HCT116 (cell line): ENCODE results near the gene PIK3IP1. TPM values are rescaled to one million over a fixed set of nuclear protein-coding genes. Genes with fewer than 3 reads are reported as not detected.

Source experiments
- ATAC-seq: fragments of 200-7000 bp; cut with Tn5 transposase; 2 replicates; pipeline ENCODE4 v1.9.1; 2020; ENCODE audit warnings: mild to moderate bottlenecking, moderate library complexity
- BruUV-seq: library from RNA; stranded (reverse); fragments of 400-500 nt; replicated peaks from 2 replicates; lab custom pipeline; 2021; lab: Mats Ljungman, UMichigan
- CTCF ChIA-PET: fragments of 300-600 bp; sonication (Branson Sonifier 250); formaldehyde crosslinking; loops from one replicate; lab custom pipeline; 2021; ENCODE audit warnings: antibody characterized with exemption; lab: Charles Lee
- POLR2A ChIA-PET: fragments of 300-600, 350-600 bp; sonication (Branson Sonifier 250); formaldehyde crosslinking; loops from one replicate; lab custom pipeline; 2021; ENCODE audit warnings: antibody characterized with exemption; lab: Charles Lee
- RAD21 ChIA-PET, 2 experiments: fragments of 300-600 bp; sonication (Branson Sonifier 250); formaldehyde crosslinking; loops; one replicate each; lab custom pipeline; 2023; ENCODE audit warnings: low total read pairs in 2 of 2; ENCODE audit not compliant: uncharacterized antibody in 2 of 2, unreplicated experiment in 2 of 2, low non-redundant PET in 1 of 2; lab: Charles Lee
- DNase-seq: peaks from one replicate; pipeline ENCODE4 v3.0.0-alpha.2; 2010; ENCODE audit warnings: low read depth, low spot score
- H2AFZ ChIP-seq: fragments of 200-600 bp; shearing (Covaris generic), sonication (generic); 2 replicates; pipeline ENCODE4 v1.6.1; 2017; ENCODE audit warnings: low read depth, mixed run types, mixed read lengths, antibody characterized with exemption, low read length; ENCODE audit not compliant: poor library complexity, severe bottlenecking
- H3K27ac ChIP-seq: 2 replicates; pipeline ENCODE4 v1.5.1; 2012; ENCODE audit warnings: low read depth, low read length
- H3K27me3 ChIP-seq: fragments of 200-600 bp; sonication (generic); 2 replicates; pipeline ENCODE4 v1.6.1; 2016; ENCODE audit warnings: mixed run types, low read length, mixed read lengths; ENCODE audit not compliant: insufficient read depth
- H3K36me3 ChIP-seq, 2 experiments: fragments of 200-500 bp in 1 of 2; fragments of 200-600 bp in 1 of 2; sonication (Bioruptor generic) in 1 of 2; sonication (generic) in 1 of 2; 2 replicates each; pipeline versions ENCODE4 v1.5.1 to v1.6.1; 2014 to 2016; ENCODE audit warnings: low read length in 2 of 2, inconsistent platforms in 1 of 2, mixed read lengths in 1 of 2, mixed run types in 1 of 2; ENCODE audit not compliant: insufficient read depth in 2 of 2, control insufficient read depth in 1 of 2
- H3K4me1 ChIP-seq, 2 experiments: fragments of 200-600 bp in 1 of 2; sonication (generic) in 1 of 2; 2 replicates each; pipeline versions ENCODE4 v1.5.1 to v1.6.1; 2012 to 2017; ENCODE audit warnings: low read length in 2 of 2, inconsistent platforms in 1 of 2, mild to moderate bottlenecking in 1 of 2, mixed read lengths in 1 of 2, mixed run types in 1 of 2, moderate library complexity in 1 of 2; ENCODE audit not compliant: insufficient read depth in 2 of 2, control insufficient read depth in 1 of 2
- H3K4me2 ChIP-seq: fragments of 200-600 bp; sonication (generic); 2 replicates; pipeline ENCODE4 v1.6.1; 2017; ENCODE audit warnings: mixed run types, low read length, mixed read lengths
- H3K4me3 ChIP-seq, 2 experiments: fragments of 200-600 bp in 1 of 2; sonication (generic) in 1 of 2; replicated peaks in 1 of 2; 2 replicates each; pipeline ENCODE4 v1.5.1; 2011 to 2016; ENCODE audit warnings: low read length in 2 of 2, control low read depth in 1 of 2, low read depth in 1 of 2, mild to moderate bottlenecking in 1 of 2, mixed read lengths in 1 of 2, mixed run types in 1 of 2
- H3K79me2 ChIP-seq: fragments of 200-600 bp; sonication (generic); 2 replicates; pipeline ENCODE4 v1.6.1; 2017; ENCODE audit warnings: mild to moderate bottlenecking, mixed run types, low read length, moderate library complexity, mixed read lengths; ENCODE audit not compliant: insufficient read depth
- H3K9ac ChIP-seq: fragments of 200-600 bp; sonication (generic); 2 replicates; pipeline ENCODE4 v1.6.1; 2016; ENCODE audit warnings: low read length, mixed read lengths
- H3K9me2 ChIP-seq: fragments of 200-600 bp; sonication (generic), shearing (Covaris generic); 2 replicates; pipeline ENCODE4 v1.6.1; 2017; ENCODE audit warnings: mixed run types, mild to moderate bottlenecking, moderate library complexity; ENCODE audit not compliant: insufficient read depth
- H3K9me3 ChIP-seq, 2 experiments: fragments of 200-500 bp in 1 of 2; fragments of 200-600 bp in 1 of 2; sonication (Bioruptor generic) in 1 of 2; sonication (generic) in 1 of 2; 2 replicates each; pipeline ENCODE4 v1.6.1; 2014 to 2017; ENCODE audit warnings: low read length in 2 of 2, mixed read lengths in 2 of 2, inconsistent platforms in 1 of 2, low read depth in 1 of 2, mild to moderate bottlenecking in 1 of 2, mixed run types in 1 of 2, moderate library complexity in 1 of 2; ENCODE audit not compliant: control insufficient read depth in 1 of 2, insufficient read depth in 1 of 2
- H4K20me1 ChIP-seq: fragments of 200-600 bp; sonication (generic), shearing (Covaris generic); 2 replicates; pipeline ENCODE4 v1.6.1; 2017; ENCODE audit warnings: mixed run types, mild to moderate bottlenecking, moderate library complexity; ENCODE audit not compliant: insufficient read depth
- CBX3 ChIP-seq: IDR thresholded peaks from 2 replicates; pipeline ENCODE4 v1.6.1; 2012; ENCODE audit warnings: low read depth
- CEBPB ChIP-seq: IDR thresholded peaks from 2 replicates; pipeline ENCODE4 v1.6.1; 2012; ENCODE audit warnings: low read depth
- EGR1 ChIP-seq: IDR thresholded peaks from 2 replicates; pipeline ENCODE4 v1.6.1; 2012; ENCODE audit warnings: low read depth
- ELF1 ChIP-seq: IDR thresholded peaks from 2 replicates; pipeline ENCODE4 v1.6.1; 2012; ENCODE audit warnings: low read depth, borderline replicate concordance
- EZH2 ChIP-seq: fragments of 200-600 bp; sonication (generic); IDR thresholded peaks from 2 replicates; pipeline ENCODE4 v1.6.1; 2017; ENCODE audit warnings: antibody characterized with exemption, mixed run types
- EZH2phosphoT487 ChIP-seq: fragments of 200-600 bp; IDR thresholded peaks from 2 replicates; pipeline ENCODE4 v1.6.1; 2018; ENCODE audit warnings: antibody characterized with exemption, borderline replicate concordance
- FOSL1 ChIP-seq: IDR thresholded peaks from 2 replicates; pipeline ENCODE4 v1.6.1; 2012; ENCODE audit warnings: low read depth
- JUND ChIP-seq: IDR thresholded peaks from 2 replicates; pipeline ENCODE4 v1.6.1; 2012
- POLR2A ChIP-seq: IDR thresholded peaks from 2 replicates; pipeline ENCODE4 v1.7.0; 2011; ENCODE audit warnings: borderline replicate concordance; ENCODE audit not compliant: insufficient read depth, insufficient read length; ENCODE audit errors: extremely low read depth
- POLR2AphosphoS5 ChIP-seq: IDR thresholded peaks from 2 replicates; pipeline ENCODE4 v1.6.1; 2011; ENCODE audit warnings: mild to moderate bottlenecking, low read depth, low read length, moderate library complexity
- RAD21 ChIP-seq: IDR thresholded peaks from 2 replicates; pipeline ENCODE4 v1.6.1; 2012; ENCODE audit warnings: low read depth, mild to moderate bottlenecking
- SP1 ChIP-seq: IDR thresholded peaks from 2 replicates; pipeline ENCODE4 v1.6.1; 2012; ENCODE audit warnings: low read depth
- TCF7L2 ChIP-seq: IDR thresholded peaks from 2 replicates; pipeline ENCODE4 v1.7.0; 2011; ENCODE audit warnings: borderline replicate concordance, inconsistent platforms; ENCODE audit not compliant: insufficient read depth, insufficient read length; ENCODE audit errors: extremely low read depth
- ZFX ChIP-seq: fragments of 450-650 bp; IDR thresholded peaks from 2 replicates; pipeline ENCODE4 v1.6.1; 2017
- intact Hi-C: fragments of 100-400 bp; cut with micrococcal nuclease; formaldehyde crosslinking; loops from 2 replicates; pipeline ENCODE4 v1.10.0; 2022
- total RNA-seq: library from RNA; stranded (reverse); gene quantifications from one replicate; pipeline ENCODE4 v1.2.1, GENCODE V29; 2021; ENCODE audit not compliant: unreplicated experiment
- TF ChIP-seq, protein P1 (sequence below): IDR thresholded peaks from 2 replicates; pipeline ENCODE4 v1.6.1; 2011; ENCODE audit warnings: mild to moderate bottlenecking, low read length, moderate library complexity; ENCODE audit not compliant: insufficient replicate concordance; ENCODE audit errors: extremely low read depth
- TF ChIP-seq, protein P2 (sequence below): IDR thresholded peaks from 2 replicates; pipeline ENCODE4 v1.6.1; 2012
- TF ChIP-seq, protein P3 (sequence below): IDR thresholded peaks from 2 replicates; pipeline ENCODE4 v1.6.1; 2012; ENCODE audit warnings: low read depth
- TF ChIP-seq, protein P4 (sequence below): IDR thresholded peaks from 2 replicates; pipeline ENCODE4 v1.6.1; 2012
- TF ChIP-seq, protein P5 (sequence below), 3 experiments: fragments of 200-600 bp in 1 of 3; sonication (generic) in 1 of 3; IDR thresholded peaks in 2 of 3; conservative IDR thresholded peaks in 1 of 3; 2 replicates each; pipeline ENCODE4 v1.5.1; 2012 to 2017; ENCODE audit warnings: low read depth in 2 of 3, low read length in 2 of 3, antibody characterized with exemption in 1 of 3, borderline replicate concordance in 1 of 3, control low read depth in 1 of 3, mild to moderate bottlenecking in 1 of 3, mixed read lengths in 1 of 3, mixed run types in 1 of 3, moderate library complexity in 1 of 3; ENCODE audit not compliant: insufficient read depth in 1 of 3

Gene PIK3IP1
- total RNA-seq, 1 experiment from 2014 or later: 1.6 TPM

DNA sequence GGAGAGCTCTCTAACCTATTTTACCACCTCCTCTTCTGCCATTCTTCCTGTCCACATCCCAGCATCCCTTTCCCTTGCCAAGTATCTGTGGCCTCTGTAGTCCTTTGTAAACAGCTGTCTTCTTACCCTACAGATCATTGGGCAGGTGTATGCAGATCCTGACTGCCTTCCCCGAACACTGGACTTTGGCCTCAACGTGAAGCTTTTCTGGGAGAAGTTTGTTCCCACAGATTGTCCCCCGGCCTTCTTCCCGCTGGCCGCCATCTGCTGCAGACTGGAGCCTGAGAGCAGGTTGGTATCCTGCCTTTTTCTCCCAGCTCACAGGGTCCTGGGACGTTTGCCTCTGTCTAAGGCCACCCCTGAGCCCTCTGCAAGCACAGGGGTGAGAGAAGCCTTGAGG, 17.3 kb downstream of the PIK3IP1 start:
- H3K9ac ChIP-seq: no peak overlapping the region
- CTCF ChIA-PET: interaction anchor here (3.1 kb wide), 1 partner anchor 22 kb away, joined by 13 read pairs; no protein-coding TSS in a partner anchor

More for the DNA sequence above, 17.3 kb downstream of the PIK3IP1 start:
- ATAC-seq (no peak), DNase-seq (no peak)
- no peak for TF ChIP-seq SP1
- no peak for TF ChIP-seq POLR2AphosphoS5
- no peak for TF ChIP-seq POLR2A
- no peak for TF ChIP-seq CEBPB
- TF ChIP-seq, protein P1, sequence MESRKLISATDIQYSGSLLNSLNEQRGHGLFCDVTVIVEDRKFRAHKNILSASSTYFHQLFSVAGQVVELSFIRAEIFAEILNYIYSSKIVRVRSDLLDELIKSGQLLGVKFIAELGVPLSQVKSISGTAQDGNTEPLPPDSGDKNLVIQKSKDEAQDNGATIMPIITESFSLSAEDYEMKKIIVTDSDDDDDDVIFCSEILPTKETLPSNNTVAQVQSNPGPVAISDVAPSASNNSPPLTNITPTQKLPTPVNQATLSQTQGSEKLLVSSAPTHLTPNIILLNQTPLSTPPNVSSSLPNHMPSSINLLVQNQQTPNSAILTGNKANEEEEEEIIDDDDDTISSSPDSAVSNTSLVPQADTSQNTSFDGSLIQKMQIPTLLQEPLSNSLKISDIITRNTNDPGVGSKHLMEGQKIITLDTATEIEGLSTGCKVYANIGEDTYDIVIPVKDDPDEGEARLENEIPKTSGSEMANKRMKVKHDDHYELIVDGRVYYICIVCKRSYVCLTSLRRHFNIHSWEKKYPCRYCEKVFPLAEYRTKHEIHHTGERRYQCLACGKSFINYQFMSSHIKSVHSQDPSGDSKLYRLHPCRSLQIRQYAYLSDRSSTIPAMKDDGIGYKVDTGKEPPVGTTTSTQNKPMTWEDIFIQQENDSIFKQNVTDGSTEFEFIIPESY: no peak
- TF ChIP-seq EGR1: no peak
- no peak for TF ChIP-seq JUND
- TF ChIP-seq ZFX: no peak
- TF ChIP-seq, protein P2, sequence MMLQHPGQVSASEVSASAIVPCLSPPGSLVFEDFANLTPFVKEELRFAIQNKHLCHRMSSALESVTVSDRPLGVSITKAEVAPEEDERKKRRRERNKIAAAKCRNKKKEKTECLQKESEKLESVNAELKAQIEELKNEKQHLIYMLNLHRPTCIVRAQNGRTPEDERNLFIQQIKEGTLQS: no peak
- TF ChIP-seq, protein P3, sequence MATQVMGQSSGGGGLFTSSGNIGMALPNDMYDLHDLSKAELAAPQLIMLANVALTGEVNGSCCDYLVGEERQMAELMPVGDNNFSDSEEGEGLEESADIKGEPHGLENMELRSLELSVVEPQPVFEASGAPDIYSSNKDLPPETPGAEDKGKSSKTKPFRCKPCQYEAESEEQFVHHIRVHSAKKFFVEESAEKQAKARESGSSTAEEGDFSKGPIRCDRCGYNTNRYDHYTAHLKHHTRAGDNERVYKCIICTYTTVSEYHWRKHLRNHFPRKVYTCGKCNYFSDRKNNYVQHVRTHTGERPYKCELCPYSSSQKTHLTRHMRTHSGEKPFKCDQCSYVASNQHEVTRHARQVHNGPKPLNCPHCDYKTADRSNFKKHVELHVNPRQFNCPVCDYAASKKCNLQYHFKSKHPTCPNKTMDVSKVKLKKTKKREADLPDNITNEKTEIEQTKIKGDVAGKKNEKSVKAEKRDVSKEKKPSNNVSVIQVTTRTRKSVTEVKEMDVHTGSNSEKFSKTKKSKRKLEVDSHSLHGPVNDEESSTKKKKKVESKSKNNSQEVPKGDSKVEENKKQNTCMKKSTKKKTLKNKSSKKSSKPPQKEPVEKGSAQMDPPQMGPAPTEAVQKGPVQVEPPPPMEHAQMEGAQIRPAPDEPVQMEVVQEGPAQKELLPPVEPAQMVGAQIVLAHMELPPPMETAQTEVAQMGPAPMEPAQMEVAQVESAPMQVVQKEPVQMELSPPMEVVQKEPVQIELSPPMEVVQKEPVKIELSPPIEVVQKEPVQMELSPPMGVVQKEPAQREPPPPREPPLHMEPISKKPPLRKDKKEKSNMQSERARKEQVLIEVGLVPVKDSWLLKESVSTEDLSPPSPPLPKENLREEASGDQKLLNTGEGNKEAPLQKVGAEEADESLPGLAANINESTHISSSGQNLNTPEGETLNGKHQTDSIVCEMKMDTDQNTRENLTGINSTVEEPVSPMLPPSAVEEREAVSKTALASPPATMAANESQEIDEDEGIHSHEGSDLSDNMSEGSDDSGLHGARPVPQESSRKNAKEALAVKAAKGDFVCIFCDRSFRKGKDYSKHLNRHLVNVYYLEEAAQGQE: no peak
- no peak for TF ChIP-seq TCF7L2
- TF ChIP-seq, protein P4, sequence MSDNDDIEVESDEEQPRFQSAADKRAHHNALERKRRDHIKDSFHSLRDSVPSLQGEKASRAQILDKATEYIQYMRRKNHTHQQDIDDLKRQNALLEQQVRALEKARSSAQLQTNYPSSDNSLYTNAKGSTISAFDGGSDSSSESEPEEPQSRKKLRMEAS: no peak
- TF ChIP-seq FOSL1: no peak
- TF ChIP-seq EZH2phosphoT487: no peak
- TF ChIP-seq EZH2: no peak
- TF ChIP-seq RAD21: no peak
- TF ChIP-seq CBX3: no peak
- no peak for TF ChIP-seq ELF1
- TF ChIP-seq, protein P5, sequence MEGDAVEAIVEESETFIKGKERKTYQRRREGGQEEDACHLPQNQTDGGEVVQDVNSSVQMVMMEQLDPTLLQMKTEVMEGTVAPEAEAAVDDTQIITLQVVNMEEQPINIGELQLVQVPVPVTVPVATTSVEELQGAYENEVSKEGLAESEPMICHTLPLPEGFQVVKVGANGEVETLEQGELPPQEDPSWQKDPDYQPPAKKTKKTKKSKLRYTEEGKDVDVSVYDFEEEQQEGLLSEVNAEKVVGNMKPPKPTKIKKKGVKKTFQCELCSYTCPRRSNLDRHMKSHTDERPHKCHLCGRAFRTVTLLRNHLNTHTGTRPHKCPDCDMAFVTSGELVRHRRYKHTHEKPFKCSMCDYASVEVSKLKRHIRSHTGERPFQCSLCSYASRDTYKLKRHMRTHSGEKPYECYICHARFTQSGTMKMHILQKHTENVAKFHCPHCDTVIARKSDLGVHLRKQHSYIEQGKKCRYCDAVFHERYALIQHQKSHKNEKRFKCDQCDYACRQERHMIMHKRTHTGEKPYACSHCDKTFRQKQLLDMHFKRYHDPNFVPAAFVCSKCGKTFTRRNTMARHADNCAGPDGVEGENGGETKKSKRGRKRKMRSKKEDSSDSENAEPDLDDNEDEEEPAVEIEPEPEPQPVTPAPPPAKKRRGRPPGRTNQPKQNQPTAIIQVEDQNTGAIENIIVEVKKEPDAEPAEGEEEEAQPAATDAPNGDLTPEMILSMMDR (IDR thresholded peaks at IDR 0.05 in 2 of 3, conservative IDR thresholded peaks at IDR 0.05 in 1 of 3; ENCODE audit: borderline replicate concordance in 1 of 3, insufficient read depth in 1 of 3, low read depth in 2 of 3, low read length in 2 of 3): no peak
- BruUV-seq: no TSS peak
- H3K27ac ChIP-seq: no peak overlapping the region
- H3K79me2 ChIP-seq: no peaks in the 10 kb centered on the region
- peaks cover 2 to 6% of the 10 kb centered on the region in 2 experiments; a peak in 3 of 4 replicates for H3K4me1 ChIP-seq
- POLR2A ChIA-PET: no interaction called here
- H3K27me3 ChIP-seq: no peaks in the 10 kb centered on the region
- no peaks in the 10 kb centered on the region for H4K20me1 ChIP-seq
- H2AFZ ChIP-seq: no peak overlapping the region
- no peaks in the 10 kb centered on the region for H3K9me3 ChIP-seq
- no peaks in the 10 kb centered on the region for H3K9me2 ChIP-seq
- intact Hi-C loops: no loop called here
- RAD21 ChIA-PET: interaction anchor here in 1 of 2 experiments (0.6 kb wide), 1 partner anchor 28 kb away, joined by 3 read pairs; no protein-coding TSS in a partner anchor
- H3K4me3 ChIP-seq: no peak overlapping the region
- H3K4me2 ChIP-seq: no peak overlapping the region
- peaks cover 9 to 11% of the 10 kb centered on the region in 2 experiments; a peak in 3 of 4 replicates for H3K36me3 ChIP-seq
